Breast epithelium (tissue), 4 donors: ENCODE measurements around the gene NET1. TPM values are rescaled to one million over a fixed set of nuclear protein-coding genes. Genes with fewer than 3 reads are reported as not detected.

Experiments used
- DNase-seq, 2 donors: peaks; one replicate each; pipeline ENCODE4 v3.0.0-alpha.2; 2019; ENCODE audit warnings: low spot score in 2 of 2
- H3K27ac ChIP-seq, 2 donors: fragments of 200-600 bp; sonication (generic) in 1 of 2; one replicate each; pipeline ENCODE4 v1.5.1; 2016 to 2019; ENCODE audit warnings: mild to moderate bottlenecking in 1 of 2
- H3K27me3 ChIP-seq, 2 donors: fragments of 200-600 bp; sonication (generic) in 1 of 2; one replicate each; pipeline versions ENCODE4 v1.5.1 to v1.6.0; 2017 to 2019; ENCODE audit warnings: control low read depth in 1 of 2, mild to moderate bottlenecking in 1 of 2
- H3K36me3 ChIP-seq: fragments of 200-600 bp; one replicate; pipeline ENCODE4 v1.5.1; 2019
- H3K4me1 ChIP-seq, 2 donors: fragments of 200-600 bp; sonication (generic); one replicate each; pipeline ENCODE4 v1.5.1; 2016 to 2019; ENCODE audit warnings: control low read depth in 1 of 2
- H3K4me3 ChIP-seq, 3 donors: fragments of 200-600 bp; sonication (generic); 1 replicate in 2 of 3; 2 replicates in 1 of 3; pipeline ENCODE4 v1.5.1; 2016 to 2019; ENCODE audit warnings: mild to moderate bottlenecking in 3 of 3, moderate library complexity in 2 of 3
- H3K9me3 ChIP-seq, 2 donors: fragments of 200-600 bp; sonication (generic) in 1 of 2; one replicate each; pipeline ENCODE4 v1.5.1; 2016 to 2019; ENCODE audit warnings: control low read depth in 1 of 2
- CTCF ChIP-seq, 3 donors: fragments of 450-650 bp; IDR thresholded peaks; one replicate each; pipeline ENCODE4 v1.5.1; 2016 to 2017; ENCODE audit warnings: antibody characterized with exemption in 3 of 3, mild to moderate bottlenecking in 3 of 3, moderate library complexity in 3 of 3
- POLR2A ChIP-seq: fragments of 450-650 bp; IDR thresholded peaks from one replicate; pipeline ENCODE4 v1.6.1; 2016; ENCODE audit warnings: antibody characterized with exemption, mild to moderate bottlenecking, moderate library complexity
- POLR2AphosphoS5 ChIP-seq, 3 donors: sonication (generic); formaldehyde crosslinking; IDR thresholded peaks; one replicate each; pipeline ENCODE4 v1.6.1; 2017; ENCODE audit warnings: antibody characterized with exemption in 3 of 3
- intact Hi-C: fragments of 100-400 bp; cut with DNase I; formaldehyde crosslinking; loops from one replicate; pipeline ENCODE4 v1.15.1; 2023; ENCODE audit warnings: low total_unique reads
- total RNA-seq, 3 donors: library from RNA; depleted of rRNA; stranded (reverse); fragments of >200 nt; gene quantifications; one replicate each; pipeline ENCODE4 v1.1.0, GENCODE V29; 2016

Gene NET1
- 100 to 1,000 TPM in 2 of 3 donors, 10 to 100 TPM in 1; 87.2 to 179 (median 145) TPM for total RNA-seq

GRCh38 chr10:5412277-5412941, at the start of gene NET1:
Gene NET1 (plus strand): TSS chr10:5412557. CDS start chr10:5412693, 136 bp downstream.
- DNase-seq: peak; percentile 86 to 91
- intact Hi-C loops: no loop called here
- no peaks in the 10 kb centered on the region for H3K27me3 ChIP-seq

GRCh38 chr10:5362873-5363272, 49.5 kb upstream of the NET1 start:
- no peak for TF ChIP-seq CTCF (IDR thresholded peaks at IDR 0.05)
- TF ChIP-seq POLR2A: no peak
- Histone ChIP-seq H3K4me1 (no peaks in the 10 kb centered on the region), H3K36me3 (no peaks in the 10 kb centered on the region), H3K9me3 (no peaks in the 10 kb centered on the region), H3K4me3 (no peak overlapping the region), H3K27ac (no peak overlapping the region), H3K27me3 (peaks cover 0 to 4% of the 10 kb centered on the region in 2 donors)
- intact Hi-C loops: no loop called here
- DNase-seq: no peak

More at GRCh38 chr10:5412277-5412941, at the start of gene NET1:
- H3K9me3 ChIP-seq: no peaks in the 10 kb centered on the region
- no peak for TF ChIP-seq POLR2A
- no peak for TF ChIP-seq CTCF (IDR thresholded peaks at IDR 0.05)
- peak in 1 of 3 donors; percentile 71 for TF ChIP-seq POLR2AphosphoS5 (IDR thresholded peaks at IDR 0.05)
- no peaks in the 10 kb centered on the region for H3K36me3 ChIP-seq
- peak within 1 kb of the TSS; percentile 65 to 92 (median 79) for H3K4me3 ChIP-seq
- peak within 1 kb of the TSS; percentile 91 to 92 for H3K27ac ChIP-seq
- H3K4me1 ChIP-seq: no peaks in the 10 kb centered on the region

- no peak for TF ChIP-seq CTCF (IDR thresholded peaks at IDR 0.05)
- TF ChIP-seq POLR2A: no peak
- Histone ChIP-seq H3K27me3 (peaks cover 0 to 4% of the 10 kb centered on the region in 2 donors), H3K36me3 (no peaks in the 10 kb centered on the region), H3K4me1 (no peaks in the 10 kb centered on the region), H3K4me3 (no peak overlapping the region), H3K9me3 (no peaks in the 10 kb centered on the region), H3K27ac (no peak overlapping the region)
- no peak for DNase-seq
- intact Hi-C loops: no loop called here
These were observed 48.0 kb upstream of the NET1 start for GRCh38 chr10:5364374-5364773.

- H3K27me3 ChIP-seq: peaks cover 0 to 4% of the 10 kb centered on the region in 2 donors
- DNase-seq: no peak
- H3K4me3 ChIP-seq: no peak within 1 kb of the TSS
- no peaks in the 10 kb centered on the region for H3K4me1 ChIP-seq
- no peaks in the 10 kb centered on the region for H3K36me3 ChIP-seq
- H3K27ac ChIP-seq: no peak within 1 kb of the TSS
- intact Hi-C loops: no loop called here
- no peak for TF ChIP-seq CTCF (IDR thresholded peaks at IDR 0.05)
- no peak for TF ChIP-seq POLR2AphosphoS5 (IDR thresholded peaks at IDR 0.05)
- no peak for TF ChIP-seq POLR2A
- H3K9me3 ChIP-seq: no peaks in the 10 kb centered on the region
These were observed 47.4 kb upstream of the NET1 start, which contains the start of gene UCN3 for GRCh38 chr10:5364890-5365338. Gene UCN3 (plus strand): TSS chr10:5364966. CDS start chr10:5373721, 8,755 bp downstream.

GRCh38 chr10:5365928-5366327, 46.4 kb upstream of the NET1 start:
- no peak for TF ChIP-seq POLR2A
- TF ChIP-seq CTCF (IDR thresholded peaks at IDR 0.05): no peak
- no peak for TF ChIP-seq POLR2AphosphoS5 (IDR thresholded peaks at IDR 0.05)
- DNase-seq: no peak

More at GRCh38 chr10:5365928-5366327, 46.4 kb upstream of the NET1 start:
- Histone ChIP-seq H3K4me3 (no peak overlapping the region), H3K27ac (no peak overlapping the region), H3K4me1 (no peaks in the 10 kb centered on the region), H3K9me3 (no peaks in the 10 kb centered on the region), H3K27me3 (peaks cover 0 to 4% of the 10 kb centered on the region in 2 donors), H3K36me3 (no peaks in the 10 kb centered on the region)
- intact Hi-C loops: no loop called here
